MV-4-11 (cell line): ENCODE results near the gene COL2A1.

ENCODE experiments used
- DNase-seq: peaks from one replicate; lab custom pipeline; 2025; lab: John Stamatoyannopoulos, UW

Gene COL2A1

DNA sequence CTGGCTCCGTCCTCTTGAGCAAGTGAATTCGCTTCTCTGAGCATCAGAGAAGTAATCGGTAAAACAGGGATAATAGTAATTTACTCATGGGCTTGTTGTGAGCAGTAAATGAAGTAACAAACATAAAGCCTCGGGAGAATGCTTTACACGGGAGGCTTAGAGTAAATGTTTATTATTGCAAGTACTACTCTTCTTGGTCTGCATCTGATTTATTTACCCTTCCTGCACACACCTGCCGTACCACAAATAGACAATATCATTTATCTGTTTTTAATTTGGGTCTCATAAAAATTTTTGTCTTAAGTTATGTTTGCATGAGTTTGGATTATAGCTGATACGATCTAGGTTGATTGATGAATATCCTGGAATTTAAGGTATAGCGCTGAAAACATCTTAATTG, 7.8 kb upstream of the COL2A1 start:
- no peak for DNase-seq

DNA sequence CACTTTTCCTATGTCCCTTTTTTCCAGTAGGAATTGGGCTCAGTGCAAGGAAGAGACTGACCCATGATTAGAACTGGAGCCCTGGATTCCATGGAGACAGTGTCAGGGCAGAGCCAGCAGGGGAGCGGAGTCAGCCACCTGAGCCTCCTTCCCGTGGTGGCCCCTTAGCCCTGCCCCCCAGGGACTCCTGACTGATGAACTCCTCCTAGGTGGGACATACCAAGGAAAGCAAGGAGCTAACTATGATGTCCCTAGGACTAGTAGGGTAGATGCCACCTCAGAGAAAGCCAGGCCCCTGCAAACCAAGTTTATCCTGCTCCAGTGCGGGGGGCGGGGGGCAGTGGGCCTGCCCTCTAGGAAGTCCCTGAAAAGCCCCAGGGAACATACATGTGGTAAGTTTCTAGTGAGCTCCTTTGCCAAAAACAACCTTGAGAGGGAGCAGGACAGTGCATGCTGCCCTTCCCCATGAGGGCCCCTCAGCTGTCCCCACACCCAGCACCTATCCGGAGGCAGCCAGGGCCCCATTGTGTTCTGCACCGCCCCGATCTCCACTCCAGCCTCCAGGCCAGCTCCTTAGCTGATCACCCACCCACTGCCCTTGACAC, 6.2 kb upstream of the COL2A1 start:
- no peak for DNase-seq

DNA sequence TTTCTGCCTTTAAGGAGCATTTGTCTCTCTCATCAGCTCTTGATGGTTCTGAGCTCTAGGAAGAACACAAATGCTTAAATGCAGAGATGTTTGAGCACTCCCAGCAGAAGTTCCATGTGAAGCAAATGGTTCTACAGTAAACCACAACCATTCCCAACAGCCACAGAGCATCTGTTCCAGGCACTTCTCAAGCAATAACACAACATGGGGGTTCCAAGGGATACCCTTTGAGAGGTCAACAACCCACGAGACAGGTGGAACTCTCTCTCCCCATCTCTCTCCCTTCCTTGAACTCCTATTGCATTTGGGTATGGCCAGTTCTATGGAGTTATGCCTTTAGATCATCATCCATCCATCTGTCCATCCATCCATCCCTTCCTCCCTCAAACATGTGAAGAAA, 5.2 kb upstream of the COL2A1 start:
- DNase-seq = no peak

GRCh38 chr12:48008950-48009349, 4.7 kb upstream of the COL2A1 start:
- no peak for DNase-seq

DNA sequence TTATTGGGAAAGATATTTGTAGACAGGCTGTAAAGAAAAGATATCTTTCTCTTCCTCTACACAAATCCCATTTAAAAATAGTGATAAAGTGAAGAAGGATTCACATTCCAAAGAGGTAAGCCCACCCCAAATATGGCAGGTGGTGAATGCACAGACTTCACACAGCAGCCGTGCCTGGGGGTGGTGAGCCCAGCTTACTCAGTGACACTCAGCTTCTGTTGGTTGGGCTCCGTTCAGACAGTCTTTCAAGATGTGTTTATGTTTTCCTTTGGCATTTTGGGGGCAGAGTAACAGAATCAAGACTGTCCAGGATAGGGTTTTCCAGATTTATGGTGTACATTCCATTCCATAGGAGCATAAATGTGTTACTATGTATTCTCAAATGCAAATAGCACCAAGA, 4.1 kb upstream of the COL2A1 start:
- DNase-seq = no peak

DNA sequence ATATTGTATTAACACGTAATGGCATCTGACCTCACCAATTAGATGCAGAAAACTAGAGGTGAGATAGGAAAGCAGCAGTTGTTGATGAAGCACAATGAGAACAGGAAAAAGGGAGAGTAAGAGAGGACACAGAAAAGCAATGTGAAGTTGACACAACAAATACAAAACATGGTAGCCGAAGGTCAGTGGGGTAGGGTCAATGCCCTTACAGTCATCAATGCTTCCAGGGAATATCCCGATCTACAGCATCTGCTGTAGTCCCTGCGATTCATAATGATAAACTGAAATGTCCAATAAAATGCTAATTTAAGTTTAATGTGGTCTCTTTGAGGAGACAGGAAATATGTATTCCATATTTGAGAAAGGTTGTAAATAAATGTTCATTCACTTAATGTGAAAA, 2.9 kb upstream of the COL2A1 start:
- no peak for DNase-seq

DNA sequence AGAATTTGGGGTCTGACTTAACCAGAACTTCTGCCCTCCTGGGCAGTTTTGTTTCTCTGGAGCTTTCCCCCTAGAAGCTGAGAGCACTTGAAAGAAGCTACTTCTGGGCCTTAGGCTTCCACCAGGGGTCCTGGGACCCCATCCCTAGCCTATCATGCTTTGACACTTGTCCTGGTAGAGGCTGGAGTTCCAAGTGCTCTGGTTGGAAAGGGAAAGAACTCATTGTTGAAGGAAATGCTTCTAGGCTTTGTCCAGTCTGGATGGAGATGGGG, 1.4 kb upstream of the COL2A1 start:
- DNase-seq = no peak

DNA sequence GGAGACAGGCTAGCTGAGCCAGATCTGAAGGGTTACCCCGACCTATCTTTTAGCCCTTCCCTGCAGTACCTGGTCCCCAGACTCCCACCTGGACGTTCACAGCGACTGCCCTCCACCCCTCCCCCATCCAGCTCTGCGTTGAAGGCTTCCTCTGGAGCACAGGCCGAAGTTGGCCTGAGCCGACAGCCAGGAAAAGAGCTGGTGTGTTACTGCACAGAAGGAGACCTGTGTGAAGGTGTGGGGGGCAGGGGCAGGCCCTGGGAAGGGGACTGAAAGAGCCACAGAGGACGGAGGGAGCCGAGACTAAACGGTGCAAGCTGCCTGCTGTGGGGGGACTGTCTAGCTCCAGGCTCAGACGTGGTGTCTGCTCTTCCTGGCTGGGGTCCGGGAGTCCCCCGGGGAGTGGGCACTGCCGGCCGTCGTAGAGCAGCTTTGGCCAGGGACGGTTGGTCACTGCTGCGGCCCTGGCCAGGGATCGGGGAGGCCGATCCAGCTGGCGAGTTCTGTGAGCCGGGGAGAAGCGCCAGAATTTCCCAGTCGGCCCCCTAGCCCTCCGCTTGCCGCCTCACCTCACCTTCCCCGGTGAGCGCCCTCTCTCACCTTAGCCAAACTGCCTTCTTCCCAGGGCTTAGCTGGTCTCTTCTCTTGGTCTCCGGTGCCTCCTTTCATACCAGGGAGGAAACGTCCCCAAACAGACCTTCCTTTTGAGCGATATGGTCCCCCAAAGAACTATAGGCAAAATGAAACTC, 899 bp upstream of the COL2A1 start:
- DNase-seq = no peak

- no peak for DNase-seq
Observed at GRCh38 chr12:48003226-48004052, 837 bp downstream of the COL2A1 start.

GRCh38 chr12:48002773-48003218, 1.5 kb downstream of the COL2A1 start:
- no peak for DNase-seq

DNA sequence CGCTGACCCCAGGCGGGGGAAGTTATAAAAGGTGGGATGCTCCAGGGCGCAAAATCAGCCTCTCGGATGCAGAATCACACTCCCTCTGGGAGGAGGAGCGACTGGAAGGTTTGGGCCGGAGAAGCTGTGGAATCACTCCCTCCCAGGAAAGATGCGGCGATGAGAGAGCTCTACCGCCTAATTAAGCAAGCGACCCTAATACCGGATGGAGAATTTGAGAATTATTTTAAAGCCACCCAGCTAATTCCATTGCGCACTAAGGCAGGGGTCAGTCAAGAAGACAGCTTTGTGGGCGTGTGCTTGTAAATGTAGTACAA, 1.9 kb downstream of the COL2A1 start:
- no peak for DNase-seq

DNA sequence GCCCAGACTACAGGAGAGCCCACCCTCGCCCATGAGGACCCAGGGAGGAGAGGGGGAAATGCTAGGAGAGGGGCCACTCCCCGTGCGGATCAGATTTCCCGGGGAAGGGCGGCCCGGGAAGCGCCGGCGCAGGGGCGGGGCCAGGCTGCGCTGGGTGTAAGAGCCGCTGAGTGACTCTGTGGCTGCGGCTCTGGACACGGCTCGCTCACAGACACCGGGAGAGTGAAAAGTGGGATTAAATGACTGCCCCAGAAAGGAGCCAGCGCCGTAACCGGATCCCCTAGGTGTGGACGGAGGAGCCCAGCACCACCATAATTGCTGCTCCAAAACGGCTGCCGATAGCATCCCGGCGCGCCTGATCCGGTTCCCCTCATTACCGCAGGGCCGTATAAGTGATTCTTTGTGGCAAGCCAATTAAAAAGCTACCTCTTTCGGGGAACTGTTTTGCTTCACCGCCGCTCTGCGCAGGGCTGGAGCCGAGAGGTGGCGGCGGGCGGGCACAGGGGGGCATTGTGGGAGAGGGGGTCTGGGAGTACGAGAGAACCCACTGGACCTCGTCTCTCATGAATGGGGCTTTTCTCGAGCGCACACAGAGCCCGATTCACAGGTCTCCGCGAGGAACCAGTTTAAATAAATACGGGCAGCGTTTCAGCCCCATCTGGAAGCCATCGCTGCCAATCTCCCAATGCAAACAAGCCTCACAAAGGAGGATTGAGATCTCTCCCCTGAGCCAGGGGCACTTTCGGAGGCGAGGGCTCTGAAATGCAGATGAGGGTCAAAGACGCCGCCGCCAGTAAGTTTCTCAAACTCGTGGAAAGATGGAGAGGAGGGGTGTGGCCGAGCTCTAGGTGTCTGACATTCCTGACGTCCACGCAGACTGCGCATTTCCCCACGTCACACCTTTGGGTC, 2.5 kb downstream of the COL2A1 start:
- no peak for DNase-seq

- peak; percentile 5 for DNase-seq
Observed at GRCh38 chr12:48000878-48001504, 3.3 kb downstream of the COL2A1 start.

GRCh38 chr12:47999816-48000215, 4.5 kb downstream of the COL2A1 start:
- no peak for DNase-seq

- DNase-seq = no peak
Observed at GRCh38 chr12:47997321-47997720, 7.0 kb downstream of the COL2A1 start.

- no peak for DNase-seq
Observed at GRCh38 chr12:47995981-47996401, 8.3 kb downstream of the COL2A1 start.

GRCh38 chr12:47993491-47993890, 10.8 kb downstream of the COL2A1 start:
- DNase-seq = no peak

DNA sequence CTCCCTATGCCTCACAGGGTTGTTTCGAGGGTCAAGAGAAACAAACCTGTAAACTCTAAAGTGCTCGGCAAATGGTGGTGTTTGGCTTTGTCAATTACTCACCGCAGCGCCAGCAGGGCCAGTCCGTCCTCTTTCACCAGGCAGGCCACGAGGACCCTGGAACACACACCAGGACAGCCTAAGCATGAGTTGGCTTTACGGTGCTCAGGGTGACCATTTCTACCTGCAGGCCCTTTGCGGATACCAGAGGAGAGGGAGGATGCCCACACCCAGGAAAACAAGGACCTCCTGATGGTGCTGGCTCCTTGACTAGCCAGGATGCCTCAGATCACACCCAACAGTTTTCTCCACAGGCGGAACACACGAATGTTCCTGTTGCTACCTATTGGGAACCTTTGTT, 11.5 kb downstream of the COL2A1 start:
- DNase-seq = no peak

- DNase-seq = no peak
Observed at GRCh38 chr12:47991106-47992061, 12.9 kb downstream of the COL2A1 start.

DNA sequence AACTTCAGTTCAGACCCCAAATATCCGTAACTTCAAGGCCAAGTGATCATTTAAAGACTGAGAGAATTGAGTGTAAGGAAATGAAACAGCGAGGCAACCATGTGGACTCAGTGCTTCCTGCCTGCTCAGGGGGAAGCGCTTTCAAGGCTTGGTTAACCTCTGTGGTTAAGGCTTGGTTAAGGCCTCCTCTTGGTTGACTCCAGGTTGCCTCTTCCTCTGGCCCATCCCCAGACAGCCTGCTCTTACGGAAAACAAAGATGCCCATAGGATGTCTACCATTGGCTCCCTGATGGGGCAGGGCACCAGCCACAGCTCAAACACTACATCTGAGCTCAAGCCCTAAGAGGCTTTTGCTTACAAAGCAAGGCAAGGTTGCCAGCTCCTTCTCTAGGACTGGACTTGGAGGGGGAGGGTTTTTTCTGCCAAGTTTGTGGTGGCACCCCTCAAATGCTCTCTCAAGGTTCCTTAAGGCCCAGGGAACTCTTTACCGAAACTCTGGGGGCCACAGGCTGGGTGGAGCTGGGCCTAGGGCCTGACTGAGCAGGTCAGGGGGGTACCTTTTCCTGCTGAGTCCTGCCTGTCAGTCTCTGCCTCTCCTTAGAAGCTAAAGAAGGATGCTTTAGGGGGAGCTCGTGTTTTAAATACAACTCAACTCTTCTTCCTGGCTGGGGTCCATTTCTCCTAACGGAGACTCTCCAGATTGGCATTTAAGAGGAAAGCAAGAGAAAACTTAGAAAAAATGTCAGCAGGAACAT, 13.7 kb downstream of the COL2A1 start:
- DNase-seq = peak; percentile 97
